AG08396 (cell line): ENCODE measurements around the gene SET.
A peak's percentile ranks its signal among the peaks of the same experiment; 100 is the strongest.

Experiments
- DNase-seq: peaks from one replicate; pipeline ENCODE4 v3.0.0; 2012; ENCODE audit warnings: low spot score, mixed read lengths

Gene SET

GRCh38 chr9:128713411-128713780 is 24.4 kb downstream of the SET start:
- no peak for DNase-seq

- no peak for DNase-seq
Measured at GRCh38 chr9:128713941-128714573, 25.0 kb downstream of the SET start.

GRCh38 chr9:128714586-128715435 is 25.8 kb downstream of the SET start:
- DNase-seq = no peak

- no peak for DNase-seq
Measured at GRCh38 chr9:128715436-128715750, 26.4 kb downstream of the SET start.

- no peak for DNase-seq
Measured at GRCh38 chr9:128716581-128717254, 27.7 kb downstream of the SET start.

GRCh38 chr9:128718047-128718446 is 29.0 kb downstream of the SET start:
- no peak for DNase-seq

- no peak for DNase-seq
Measured at GRCh38 chr9:128718475-128718874, 29.5 kb downstream of the SET start.

GRCh38 chr9:128719919-128720605 is 31.0 kb downstream of the SET start:
- DNase-seq = no peak

- no peak for DNase-seq
Measured at GRCh38 chr9:128720841-128721486, 31.9 kb downstream of the SET start.

- DNase-seq = no peak
Measured at GRCh38 chr9:128721487-128722010, 32.5 kb downstream of the SET start.

GRCh38 chr9:128722380-128723351 is 33.6 kb downstream of the SET start:
- no peak for DNase-seq

GRCh38 chr9:128723352-128723865 is 34.4 kb downstream of the SET start:
- DNase-seq = no peak

GRCh38 chr9:128723866-128724743 is 35.1 kb downstream of the SET start, which contains the start of gene ZDHHC12:
ZDHHC12 (minus strand) TSS chr9:128724127; CDS start chr9:128724093, 34 bp downstream.
- peak; percentile 100 for DNase-seq

GRCh38 chr9:128724744-128725211 is 35.8 kb downstream of the SET start:
- DNase-seq = peak; percentile 81

- no peak for DNase-seq
Measured at GRCh38 chr9:128727640-128728248, 38.7 kb downstream of the SET start.

GRCh38 chr9:128728298-128728697 is 39.3 kb downstream of the SET start:
- no peak for DNase-seq

GRCh38 chr9:128729302-128729701 is 40.3 kb downstream of the SET start:
- no peak for DNase-seq

GRCh38 chr9:128729766-128730517 is 40.9 kb downstream of the SET start:
- DNase-seq = no peak
